Activated naive CD4-positive, alpha-beta T cell treated with anti-CD3 and anti-CD28 coated beads for 36 hours (primary cell): ENCODE measurements around the gene TWIST1. TPM values are rescaled to one million over a fixed set of nuclear protein-coding genes. Genes with fewer than 3 reads are reported as not detected.

Source experiments
- CTCF ChIA-PET: fragments of 350-600 bp; sonication (Branson Sonifier 250); formaldehyde crosslinking; loops from one replicate; lab custom pipeline; 2021; ENCODE audit warnings: antibody characterized with exemption; lab: Charles Lee
- DNase-seq: peaks from one replicate; pipeline ENCODE4 v3.0.0-alpha.2; 2020
- H3K27ac Mint-ChIP-seq: one replicate; pipeline ENCODE4 v1.8.0; 2021; ENCODE audit warnings: mild to moderate bottlenecking, mixed read lengths
- H3K27me3 Mint-ChIP-seq: one replicate; pipeline ENCODE4 v1.8.0; 2021; ENCODE audit warnings: low read depth, mixed read lengths
- H3K36me3 Mint-ChIP-seq: one replicate; pipeline ENCODE4 v1.8.0; 2021; ENCODE audit warnings: low read depth, mixed read lengths
- H3K4me1 Mint-ChIP-seq: one replicate; pipeline ENCODE4 v1.8.0; 2021; ENCODE audit warnings: low read depth, mixed read lengths
- H3K4me3 Mint-ChIP-seq: one replicate; pipeline ENCODE4 v1.8.0; 2021; ENCODE audit warnings: mild to moderate bottlenecking, moderate library complexity, mixed read lengths
- H3K9me3 Mint-ChIP-seq: one replicate; pipeline ENCODE4 v1.8.0; 2021; ENCODE audit warnings: mixed read lengths
- intact Hi-C: fragments of 100-400 bp; cut with micrococcal nuclease; formaldehyde crosslinking; loops from one replicate; pipeline ENCODE4 v1.15.1; 2023
- total RNA-seq, 2 experiments: library from RNA; stranded (reverse); gene quantifications; one replicate each; pipeline ENCODE4 v1.2.3, GENCODE V29; 2021

Gene TWIST1
- total RNA-seq, 2 experiments from 2014 or later = not detected

DNA sequence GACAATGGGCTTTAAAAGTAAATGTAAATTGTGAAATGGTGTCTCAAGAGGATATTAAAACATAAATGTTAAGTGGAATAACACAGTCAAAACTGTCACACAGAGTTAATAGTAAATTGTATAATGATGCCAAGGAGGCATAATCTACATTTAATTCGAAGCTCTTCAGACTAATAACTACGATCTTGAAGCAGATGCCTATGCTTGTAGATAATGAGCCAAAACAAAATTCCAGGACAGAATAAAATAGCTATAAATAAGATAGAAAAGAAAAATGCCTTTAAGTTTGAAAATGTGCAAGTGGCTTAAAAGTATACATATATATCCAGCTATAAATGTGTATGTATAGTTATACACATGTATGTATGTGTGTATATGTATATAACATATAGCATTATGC lies 17.5 kb downstream of the TWIST1 start:
- no peaks in the 10 kb centered on the region for H3K36me3 Mint-ChIP-seq
- no peaks in the 10 kb centered on the region for H3K9me3 Mint-ChIP-seq
- peaks cover 20% of the 10 kb centered on the region for H3K27me3 Mint-ChIP-seq
- CTCF ChIA-PET = no interaction called here
- no peaks in the 10 kb centered on the region for H3K4me1 Mint-ChIP-seq
- no peak overlapping the region for H3K27ac Mint-ChIP-seq
- intact Hi-C loops = no loop called here
- no peak for DNase-seq
- no peak overlapping the region for H3K4me3 Mint-ChIP-seq

DNA sequence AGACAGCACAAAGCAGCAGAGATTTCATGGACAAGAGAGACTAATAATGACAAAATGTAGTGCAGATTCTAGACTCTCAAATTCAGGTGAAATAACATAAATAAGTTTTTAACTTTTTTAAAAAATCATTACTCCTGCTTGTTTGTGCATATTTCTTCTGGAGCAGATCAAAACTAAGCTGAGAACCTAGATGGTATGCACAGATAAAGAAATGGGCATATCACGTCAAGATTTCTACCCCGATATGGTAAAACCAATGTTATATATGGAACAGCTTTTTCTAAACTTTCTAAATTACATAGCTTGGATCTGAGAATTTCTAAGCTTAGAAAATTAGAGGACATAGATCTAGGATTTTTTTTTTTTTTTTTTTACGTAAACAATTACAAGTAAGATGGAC lies 18.2 kb downstream of the TWIST1 start:
- CTCF ChIA-PET = no interaction called here
- Mint-ChIP-seq H3K9me3 (no peaks in the 10 kb centered on the region), H3K36me3 (no peaks in the 10 kb centered on the region), H3K27ac (no peak overlapping the region), H3K27me3 (peaks cover 15% of the 10 kb centered on the region), H3K4me1 (no peaks in the 10 kb centered on the region), H3K4me3 (no peak overlapping the region)
- no peak for DNase-seq
- intact Hi-C loops = no loop called here

- Mint-ChIP-seq H3K36me3 (no peaks in the 10 kb centered on the region), H3K4me3 (no peak overlapping the region)
- intact Hi-C loops = no loop called here
Measured at GRCh38 chr7:19098510-19098909, 18.9 kb downstream of the TWIST1 start.

DNA sequence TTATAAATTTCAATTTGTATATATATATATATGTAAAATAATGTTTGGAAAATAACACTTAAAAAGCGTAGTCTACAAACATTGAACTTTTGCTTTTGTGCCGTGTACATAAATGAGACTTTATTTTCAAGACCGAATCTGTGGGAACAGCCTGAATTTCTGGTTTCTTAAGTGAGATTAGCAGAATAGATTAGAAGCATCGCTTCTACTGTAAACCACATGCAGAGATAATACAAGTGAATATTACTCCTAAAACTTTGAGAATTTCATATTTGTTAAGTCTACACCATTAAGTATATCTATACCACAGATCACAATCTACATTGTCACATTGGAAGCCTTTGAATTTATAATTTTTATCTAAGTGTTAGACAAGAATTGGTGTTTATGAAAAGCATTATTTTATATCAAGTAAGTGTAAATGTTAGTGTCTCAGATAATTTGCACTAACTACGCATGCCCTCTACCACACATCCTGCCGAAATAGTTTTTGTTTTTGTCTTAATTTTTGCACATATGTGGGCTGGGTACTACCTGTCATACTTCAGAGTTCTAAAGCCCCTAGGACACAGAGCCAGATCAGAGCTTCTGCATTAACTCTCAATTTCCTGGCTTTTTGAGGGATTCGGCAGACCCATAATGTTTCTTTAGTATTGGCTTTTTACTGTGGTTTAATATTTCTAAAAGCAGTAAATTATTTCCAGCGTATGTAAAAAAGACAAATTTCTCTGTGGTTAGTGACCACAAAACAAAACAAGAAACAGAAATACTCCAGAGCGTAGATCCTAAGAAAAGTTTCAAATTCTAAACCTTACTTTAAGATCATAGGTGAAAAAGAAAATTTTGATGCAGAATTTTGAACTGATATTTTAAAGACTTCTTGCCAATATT lies 20.0 kb downstream of the TWIST1 start:
- Mint-ChIP-seq H3K36me3 (no peaks in the 10 kb centered on the region), H3K4me3 (no peak overlapping the region), H3K4me1 (no peaks in the 10 kb centered on the region), H3K9me3 (no peaks in the 10 kb centered on the region), H3K27me3 (peaks cover under 1% of the 10 kb centered on the region), H3K27ac (no peak overlapping the region)
- CTCF ChIA-PET = no interaction called here
- intact Hi-C loops = no loop called here
- DNase-seq = no peak

More at GRCh38 chr7:19098510-19098909, 18.9 kb downstream of the TWIST1 start:
- no peak for DNase-seq
- Mint-ChIP-seq H3K27ac (no peak overlapping the region), H3K9me3 (no peaks in the 10 kb centered on the region), H3K4me1 (no peaks in the 10 kb centered on the region), H3K27me3 (peaks cover 11% of the 10 kb centered on the region)
- CTCF ChIA-PET = no interaction called here

DNA sequence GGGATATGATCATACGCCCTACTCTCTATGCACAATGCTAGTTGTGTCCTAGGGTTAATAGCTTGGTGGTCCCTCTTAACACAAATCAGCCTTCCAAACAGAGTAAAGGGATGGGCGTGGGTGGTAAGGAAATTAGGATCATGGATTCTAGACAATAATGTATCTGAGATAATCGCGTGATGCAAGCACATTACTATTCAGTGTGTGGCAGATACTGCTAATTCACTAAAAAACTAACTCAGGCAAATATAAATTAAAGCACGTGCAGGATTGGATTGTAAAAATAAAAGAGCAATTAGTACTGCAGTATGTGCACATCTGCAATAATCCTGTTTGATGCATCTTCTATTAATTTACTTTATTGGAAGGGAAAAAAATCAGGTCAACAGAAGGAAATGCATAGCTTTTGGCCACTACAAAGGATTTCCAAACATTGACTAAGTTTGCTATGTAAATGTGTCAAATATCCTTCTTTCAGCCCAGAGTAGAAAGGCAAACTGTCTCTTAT lies 22.0 kb downstream of the TWIST1 start:
- Mint-ChIP-seq H3K27ac (no peak overlapping the region), H3K4me1 (no peaks in the 10 kb centered on the region), H3K36me3 (no peaks in the 10 kb centered on the region), H3K27me3 (no peaks in the 10 kb centered on the region), H3K9me3 (no peaks in the 10 kb centered on the region), H3K4me3 (no peak overlapping the region)
- intact Hi-C loops = no loop called here
- CTCF ChIA-PET = no interaction called here
- no peak for DNase-seq

GRCh38 chr7:19094598-19095352 lies 22.7 kb downstream of the TWIST1 start:
- Mint-ChIP-seq H3K4me3 (no peak overlapping the region), H3K27me3 (no peaks in the 10 kb centered on the region), H3K9me3 (no peaks in the 10 kb centered on the region), H3K36me3 (no peaks in the 10 kb centered on the region), H3K4me1 (no peaks in the 10 kb centered on the region), H3K27ac (no peak overlapping the region)
- DNase-seq = no peak
- CTCF ChIA-PET = interaction anchor here (0.5 kb wide), 1 partner anchor 836 kb away, joined by 4 read pairs; no protein-coding TSS in a partner anchor
- intact Hi-C loops = no loop called here

DNA sequence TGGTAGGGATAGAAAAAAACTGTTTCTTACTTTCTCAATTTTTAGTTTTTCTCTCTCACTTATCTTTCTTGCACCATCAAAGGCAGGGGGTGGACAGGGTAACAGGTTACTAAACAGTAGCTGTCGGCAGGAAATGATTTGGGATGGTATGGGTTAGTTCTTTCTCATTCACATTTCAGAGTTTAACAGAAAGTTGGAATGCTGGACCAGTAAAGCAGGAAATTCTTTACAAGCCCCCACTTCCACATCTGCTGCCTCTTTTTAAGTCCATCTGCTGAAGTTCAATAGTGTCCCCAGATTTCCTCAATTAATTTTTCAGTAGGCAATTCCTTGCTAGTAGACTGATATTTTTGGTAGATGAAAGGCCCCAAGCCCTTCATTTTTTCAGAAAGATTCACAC lies 23.3 kb downstream of the TWIST1 start:
- Mint-ChIP-seq H3K9me3 (no peaks in the 10 kb centered on the region), H3K4me3 (no peak overlapping the region), H3K27me3 (no peaks in the 10 kb centered on the region), H3K36me3 (no peaks in the 10 kb centered on the region), H3K4me1 (no peaks in the 10 kb centered on the region), H3K27ac (no peak overlapping the region)
- CTCF ChIA-PET = interaction anchor here (0.5 kb wide), 1 partner anchor 836 kb away, joined by 4 read pairs; no protein-coding TSS in a partner anchor
- no peak for DNase-seq
- intact Hi-C loops = no loop called here

- Mint-ChIP-seq H3K4me3 (no peak overlapping the region), H3K27me3 (no peaks in the 10 kb centered on the region), H3K36me3 (no peaks in the 10 kb centered on the region), H3K4me1 (no peaks in the 10 kb centered on the region), H3K9me3 (no peaks in the 10 kb centered on the region), H3K27ac (no peak overlapping the region)
- intact Hi-C loops = no loop called here
- no peak for DNase-seq
- CTCF ChIA-PET = no interaction called here
Measured at GRCh38 chr7:19091550-19092200, 25.8 kb downstream of the TWIST1 start.

- H3K27ac Mint-ChIP-seq = no peak overlapping the region
- H3K4me3 Mint-ChIP-seq = no peak overlapping the region
- no peaks in the 10 kb centered on the region for H3K36me3 Mint-ChIP-seq
- intact Hi-C loops = no loop called here
- CTCF ChIA-PET = no interaction called here
- no peak for DNase-seq
- no peaks in the 10 kb centered on the region for H3K27me3 Mint-ChIP-seq
- no peaks in the 10 kb centered on the region for H3K9me3 Mint-ChIP-seq
- no peaks in the 10 kb centered on the region for H3K4me1 Mint-ChIP-seq
Measured at GRCh38 chr7:19090526-19090925, 26.9 kb downstream of the TWIST1 start.

DNA sequence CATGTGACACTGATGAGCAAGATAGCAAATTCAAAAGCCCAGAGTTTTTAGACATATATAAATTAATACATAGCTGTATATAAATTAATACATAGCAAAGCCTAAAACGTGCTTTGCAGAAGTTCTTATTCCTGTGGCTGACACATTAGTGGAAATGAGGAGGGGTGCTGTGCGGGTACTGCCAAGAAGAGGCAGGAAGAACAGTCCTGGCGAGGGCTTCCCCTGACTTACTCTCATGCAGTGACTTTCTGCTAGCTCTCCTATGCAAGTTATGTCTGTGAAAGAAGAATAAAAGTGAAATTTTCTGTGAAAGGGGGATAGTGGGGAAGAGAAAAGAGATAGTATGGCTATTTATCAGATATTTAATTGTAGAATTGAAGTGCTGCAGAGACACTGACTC lies 27.6 kb downstream of the TWIST1 start:
- Mint-ChIP-seq H3K36me3 (no peaks in the 10 kb centered on the region), H3K4me3 (no peak overlapping the region), H3K4me1 (no peaks in the 10 kb centered on the region), H3K27ac (no peak overlapping the region), H3K9me3 (no peaks in the 10 kb centered on the region), H3K27me3 (no peaks in the 10 kb centered on the region)
- CTCF ChIA-PET = no interaction called here
- no peak for DNase-seq
- intact Hi-C loops = no loop called here

DNA sequence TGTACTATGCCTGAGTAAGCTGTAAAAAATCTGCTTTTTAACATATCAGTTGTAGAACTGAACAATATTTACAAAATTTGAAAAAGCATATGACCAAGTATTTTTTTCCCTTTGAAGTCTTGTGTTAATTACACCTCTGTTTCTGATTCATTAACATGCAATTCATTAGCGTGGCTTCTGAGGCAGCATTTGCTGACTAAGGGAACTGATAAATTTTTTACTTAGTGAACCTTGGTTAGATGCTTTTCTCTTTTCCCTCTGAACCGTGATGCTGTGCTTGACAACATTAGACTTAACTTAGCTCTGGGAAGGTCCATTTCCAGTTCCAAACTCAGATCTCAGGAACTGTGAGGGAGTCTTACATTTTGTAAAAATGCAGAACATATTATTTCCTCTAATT lies 28.1 kb downstream of the TWIST1 start:
- no peak for DNase-seq
- Mint-ChIP-seq H3K36me3 (no peaks in the 10 kb centered on the region), H3K4me3 (no peak overlapping the region), H3K9me3 (no peaks in the 10 kb centered on the region), H3K27me3 (no peaks in the 10 kb centered on the region), H3K4me1 (no peaks in the 10 kb centered on the region), H3K27ac (no peak overlapping the region)
- CTCF ChIA-PET = no interaction called here
- intact Hi-C loops = no loop called here

DNA sequence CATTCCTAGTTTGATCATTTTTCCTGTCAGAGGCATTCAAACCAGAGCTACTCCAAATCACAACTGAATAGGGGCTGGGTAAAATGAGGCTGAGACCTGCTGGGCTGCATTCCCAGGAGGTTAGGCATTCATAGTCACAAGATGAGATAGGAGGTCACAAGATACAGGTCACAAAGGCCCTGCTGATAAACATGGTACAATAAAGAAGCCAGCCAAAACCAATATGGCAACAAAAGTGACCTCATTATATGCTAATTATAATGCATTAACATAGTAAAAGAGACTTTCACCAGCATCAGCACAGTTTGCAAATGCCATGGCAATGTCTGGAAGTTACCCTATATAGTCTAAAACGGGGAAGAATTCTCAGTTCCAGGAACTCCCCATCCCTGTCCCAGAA lies 37.3 kb downstream of the TWIST1 start:
- DNase-seq = no peak
- Mint-ChIP-seq H3K36me3 (no peaks in the 10 kb centered on the region), H3K4me3 (no peak overlapping the region), H3K9me3 (no peaks in the 10 kb centered on the region), H3K27me3 (peaks cover 2% of the 10 kb centered on the region), H3K27ac (no peak overlapping the region), H3K4me1 (no peaks in the 10 kb centered on the region)
- intact Hi-C loops = no loop called here
- CTCF ChIA-PET = no interaction called here
